ENCODE measurements around the gene IDI2. TPM values are rescaled to one million over a fixed set of nuclear protein-coding genes. Genes with fewer than 3 reads are reported as not detected.

The IDI2 gene
- total and polyA plus RNA-seq, 2 of the 13 experiments (the other 11 are each of a cell fraction or from before 2014, with no cell fraction given), result not detected

- TF ChIP-seq ZBTB2 (CRISPR knock-in tag; IDR thresholded peaks at IDR 0.05; ENCODE audit: low read depth), result 0 out of 2 replicates have a peak, but pooled peaks have one; percentile 29
- no peak; the same call in 1 of the 2 replicates for TF ChIP-seq HNF4A (CRISPR knock-in tag; IDR thresholded peaks at IDR 0.05)
- no peak for TF ChIP-seq ZNF589 (CRISPR knock-in tag; conservative IDR thresholded peaks at IDR 0.05)
- TF ChIP-seq ZNF703 (CRISPR knock-in tag; IDR thresholded peaks at IDR 0.05; ENCODE audit: borderline replicate concordance), result peak; percentile 54; the same call in 1 of the 2 replicates
- peak; percentile 96; the same call in 1 of the 2 replicates for TF ChIP-seq MXD1 (CRISPR knock-in tag; IDR thresholded peaks at IDR 0.05)
- TF ChIP-seq ZNF484 (CRISPR knock-in tag; IDR thresholded peaks at IDR 0.05; ENCODE audit: borderline replicate concordance, low read depth), result no peak
- TF ChIP-seq NFE2L1 (CRISPR knock-in tag; IDR thresholded peaks at IDR 0.05; ENCODE audit: borderline replicate concordance), result no peak
- TF ChIP-seq HOXD1 (CRISPR knock-in tag; IDR thresholded peaks at IDR 0.05), result 0 out of 2 replicates have a peak, but pooled peaks have one; percentile 35
- TF ChIP-seq ZBTB43 (CRISPR knock-in tag; conservative IDR thresholded peaks at IDR 0.05), result peak; percentile 55; the same call in 1 of the 2 replicates
- TF ChIP-seq NR2F2 (IDR thresholded peaks at IDR 0.05; ENCODE audit: borderline replicate concordance, low read depth), result no peak; the same call in 1 of the 2 replicates
- TF ChIP-seq ADNP (CRISPR knock-in tag; IDR thresholded peaks at IDR 0.05), result no peak
- TF ChIP-seq BRCA1 (CRISPR knock-in tag; IDR thresholded peaks at IDR 0.05), result no peak
- no peak for TF ChIP-seq ZNF260 (CRISPR knock-in tag; IDR thresholded peaks at IDR 0.05; ENCODE audit: borderline replicate concordance, low read depth)
- TF ChIP-seq REL (CRISPR knock-in tag; conservative IDR thresholded peaks at IDR 0.05), result no peak
- TF ChIP-seq TFAP4 (IDR thresholded peaks at IDR 0.05; ENCODE audit: borderline replicate concordance, low read depth), result no peak
- no peak for TF ChIP-seq NFKBIZ (CRISPR knock-in tag; IDR thresholded peaks at IDR 0.05)
- no peak for TF ChIP-seq ZNF383 (CRISPR knock-in tag; IDR thresholded peaks at IDR 0.05; ENCODE audit: borderline replicate concordance)
- no peak for TF ChIP-seq THYN1 (CRISPR knock-in tag; IDR thresholded peaks at IDR 0.05; ENCODE audit: borderline replicate concordance, low read depth)
- no peak for TF ChIP-seq ZNF576 (CRISPR knock-in tag; IDR thresholded peaks at IDR 0.05)
- TF ChIP-seq KMT2B (CRISPR knock-in tag; IDR thresholded peaks at IDR 0.05), result peak; percentile 87
- TF ChIP-seq ZNF672 (CRISPR knock-in tag; IDR thresholded peaks at IDR 0.05), result no peak
- no peak for TF ChIP-seq SP1 (IDR thresholded peaks at IDR 0.05)
- peak; percentile 58; the same call in 1 of the 2 replicates for TF ChIP-seq SP1 (CRISPR knock-in tag; IDR thresholded peaks at IDR 0.05)
- TF ChIP-seq KLF11 (CRISPR knock-in tag; IDR thresholded peaks at IDR 0.05), result no peak
- TF ChIP-seq JARID2 (CRISPR knock-in tag; IDR thresholded peaks at IDR 0.05; ENCODE audit: insufficient replicate concordance), result no peak
Observed at GRCh38 chr10:987870-988666, 37.6 kb downstream of the IDI2 start, which contains the start of gene GTPBP4 (continued).
